Measurements from ENCODE around the gene OPTC.

The OPTC gene

GRCh38 chr1:203478986-203479385 is 15.0 kb upstream of the OPTC start:
- no peak for TF ChIP-seq CTCF (conservative IDR thresholded peaks at IDR 0.05; ENCODE audit: low read depth, low read length)
- no peak overlapping the region for H3K4me3 ChIP-seq (ENCODE audit: low read depth, low read length)
- no peak for DNase-seq (ENCODE audit: low read depth)

- no peak overlapping the region for H3K4me3 ChIP-seq (ENCODE audit: low read depth, low read length)
- no peak for DNase-seq (ENCODE audit: low read depth)
- no peak for TF ChIP-seq CTCF (conservative IDR thresholded peaks at IDR 0.05; ENCODE audit: low read depth, low read length)
Measured at GRCh38 chr1:203479646-203480045, 14.3 kb upstream of the OPTC start.

GRCh38 chr1:203480084-203480483 is 13.9 kb upstream of the OPTC start:
- no peak overlapping the region for H3K4me3 ChIP-seq (ENCODE audit: low read depth, low read length)
- DNase-seq (ENCODE audit: low read depth), result peak; percentile 69
- TF ChIP-seq CTCF (conservative IDR thresholded peaks at IDR 0.05; ENCODE audit: low read depth, low read length), result peak; percentile 9

DNA sequence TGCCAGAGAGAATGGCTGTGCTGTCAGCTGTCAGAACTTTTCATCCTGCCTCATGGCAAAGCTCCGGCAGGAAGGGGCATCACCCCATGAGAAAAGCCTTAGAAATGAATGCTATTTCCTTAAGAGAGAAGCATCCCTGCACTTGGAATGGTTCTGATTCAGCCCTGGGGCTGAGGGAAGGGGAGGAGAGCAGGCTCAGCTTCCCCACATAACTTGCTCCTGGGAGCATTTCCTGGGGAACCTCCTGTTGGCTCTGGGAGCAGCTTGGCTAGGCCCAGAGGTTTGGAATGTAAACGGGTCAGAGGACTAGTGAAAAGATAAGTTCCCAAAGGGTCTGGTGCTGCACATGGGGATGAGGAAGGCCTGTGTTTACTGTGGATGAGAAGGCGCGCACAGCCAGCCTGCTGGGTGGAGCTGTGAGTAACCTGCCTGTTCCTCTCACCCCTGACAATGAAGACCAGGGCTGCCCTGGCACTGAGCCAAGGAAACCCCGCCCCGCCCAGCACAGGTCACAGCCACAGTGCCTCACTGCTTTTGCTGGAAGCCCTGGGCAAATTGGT is 13.3 kb upstream of the OPTC start:
- DNase-seq (ENCODE audit: low read depth), result peak; percentile 56
- no peak for TF ChIP-seq CTCF (conservative IDR thresholded peaks at IDR 0.05; ENCODE audit: low read depth, low read length)
- H3K4me3 ChIP-seq (ENCODE audit: low read depth, low read length), result no peak overlapping the region

DNA sequence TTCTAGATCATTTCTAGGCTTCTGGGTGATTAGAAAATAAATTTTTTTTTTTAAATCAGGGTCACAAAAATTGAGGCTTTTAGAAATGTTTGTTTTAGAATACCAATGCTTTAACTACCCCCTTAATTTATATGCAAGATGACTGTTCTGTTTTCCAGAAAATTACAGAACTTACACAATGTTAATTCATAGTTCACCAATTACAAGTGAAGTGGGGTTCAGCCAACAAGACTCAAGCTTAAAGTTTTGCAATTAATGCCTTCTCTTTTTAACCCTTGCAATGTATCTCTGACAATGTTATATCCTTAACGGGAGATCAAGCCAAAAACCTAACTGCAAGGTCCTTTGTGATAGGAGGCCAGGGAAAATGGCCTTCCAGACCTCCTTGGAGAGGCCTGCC is 12.8 kb upstream of the OPTC start:
- no peak for DNase-seq (ENCODE audit: low read depth)
- TF ChIP-seq CTCF (conservative IDR thresholded peaks at IDR 0.05; ENCODE audit: low read depth, low read length), result no peak
- H3K4me3 ChIP-seq (ENCODE audit: low read depth, low read length), result no peak overlapping the region

GRCh38 chr1:203486618-203487370 is 7.2 kb upstream of the OPTC start:
- peak; percentile 38 for DNase-seq (ENCODE audit: low read depth)
- TF ChIP-seq CTCF (conservative IDR thresholded peaks at IDR 0.05; ENCODE audit: low read depth, low read length), result no peak
- H3K4me3 ChIP-seq (ENCODE audit: low read depth, low read length), result peak overlapping the region; percentile 54

- no peak for DNase-seq (ENCODE audit: low read depth)
- H3K4me3 ChIP-seq (ENCODE audit: low read depth, low read length), result no peak overlapping the region
- no peak for TF ChIP-seq CTCF (conservative IDR thresholded peaks at IDR 0.05; ENCODE audit: low read depth, low read length)
Measured at GRCh38 chr1:203488539-203488938, 5.4 kb upstream of the OPTC start.

Data from choroid plexus epithelial cell (primary cell).